Activated CD8-positive, alpha-beta memory T cell treated with anti-CD3 and anti-CD28 coated beads for 1 hour (primary cell): Measurements from ENCODE around the gene HELZ.
"Not testable (repeated sequence)": the region's sequence is repeated elsewhere in the genome, so short reads cannot be mapped to it uniquely, and the experiment has no call there.

Experiments
- DNase-seq, 2 donors: peaks; one replicate each; pipeline ENCODE4 v3.0.0-alpha.2; 2020; ENCODE audit warnings: low read depth in 1 of 2; ENCODE audit errors: extremely low read depth in 1 of 2

The HELZ gene

GRCh38 chr17:67245073-67245693 lies at the start of gene HELZ:
Gene HELZ (minus strand): TSS chr17:67245196. CDS start chr17:67218804, 26,392 bp downstream.
- DNase-seq: peak in 1 of 2 donors; percentile 60

- peak; percentile 2 to 49 for DNase-seq
These were observed 48.5 kb upstream of the HELZ start for GRCh38 chr17:67293251-67294203.

- DNase-seq: no peak
These were observed 45.8 kb upstream of the HELZ start for GRCh38 chr17:67290711-67291291.

GRCh38 chr17:67290244-67290643 lies 45.2 kb upstream of the HELZ start:
- no peak for DNase-seq

GRCh38 chr17:67289181-67289876 lies 44.3 kb upstream of the HELZ start:
- DNase-seq: no peak

GRCh38 chr17:67286826-67287225 lies 41.8 kb upstream of the HELZ start:
- DNase-seq: not testable (repeated sequence)

- DNase-seq: no peak
These were observed 40.4 kb upstream of the HELZ start for GRCh38 chr17:67285360-67285759.

GRCh38 chr17:67283731-67284516 lies 38.9 kb upstream of the HELZ start:
- no peak for DNase-seq

- no peak for DNase-seq
These were observed 36.7 kb upstream of the HELZ start for GRCh38 chr17:67281743-67282142.

- DNase-seq: no peak
These were observed 36.1 kb upstream of the HELZ start for GRCh38 chr17:67281053-67281452.

- DNase-seq: no peak
These were observed 35.3 kb upstream of the HELZ start for GRCh38 chr17:67280279-67280678.

- no peak for DNase-seq
These were observed 34.1 kb upstream of the HELZ start for GRCh38 chr17:67279115-67279514.

- no peak for DNase-seq
These were observed 33.4 kb upstream of the HELZ start for GRCh38 chr17:67278363-67278762.

GRCh38 chr17:67276075-67276474 lies 31.1 kb upstream of the HELZ start:
- DNase-seq: no peak

GRCh38 chr17:67274466-67274865 lies 29.5 kb upstream of the HELZ start:
- no peak for DNase-seq

GRCh38 chr17:67273900-67274299 lies 28.9 kb upstream of the HELZ start:
- no peak for DNase-seq

GRCh38 chr17:67272312-67273047 lies 27.5 kb upstream of the HELZ start:
- no peak for DNase-seq

GRCh38 chr17:67271187-67271586 lies 26.2 kb upstream of the HELZ start:
- DNase-seq: not testable (repeated sequence)

- DNase-seq: no peak
These were observed 25.4 kb upstream of the HELZ start for GRCh38 chr17:67270416-67270815.

GRCh38 chr17:67266496-67266895 lies 21.5 kb upstream of the HELZ start:
- DNase-seq: no peak
